D721Med (cell line): ENCODE results near the gene SMIM5.

ENCODE experiments used
- DNase-seq: peaks from one replicate; pipeline ENCODE4 v3.0.0; 2011; ENCODE audit warnings: low spot score; ENCODE audit not compliant: insufficient read length
- FAIRE-seq: peaks from 2 replicates; lab custom pipeline; 2011; peaks lifted over from hg19 to GRCh38; lab: Jason Lieb, UNC
- CTCF ChIP-seq: IDR thresholded peaks from 2 replicates; pipeline ENCODE4 v1.5.1; 2012; ENCODE audit warnings: mild to moderate bottlenecking, control low read depth; ENCODE audit not compliant: insufficient read depth; ENCODE audit errors: missing control alignments

SMIM5 gene

GRCh38 chr17:75626496-75627038 lies 6.7 kb upstream of the SMIM5 start:
- TF ChIP-seq CTCF, result no peak
- no peak for FAIRE-seq

DNA sequence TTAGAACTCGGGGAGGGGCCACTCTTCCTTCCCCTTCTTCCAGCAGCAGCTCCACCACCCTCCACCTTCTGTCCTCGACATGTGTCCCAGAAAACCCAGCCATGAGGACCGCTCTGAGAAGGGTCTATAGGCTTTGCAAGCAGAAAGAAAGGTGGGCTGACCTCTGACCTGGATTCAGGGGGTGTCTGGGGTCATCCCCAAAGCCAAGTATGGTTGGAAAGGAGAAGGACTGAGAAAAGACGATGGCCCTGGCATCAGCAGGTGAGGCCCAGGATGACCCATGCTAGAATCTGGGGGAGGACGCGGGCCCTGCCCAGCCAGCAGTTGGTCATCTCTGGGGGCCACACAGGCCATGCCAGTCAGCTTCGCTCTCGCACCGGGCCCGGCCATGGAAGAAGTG lies 6.1 kb upstream of the SMIM5 start:
- no peak for DNase-seq
- no peak for FAIRE-seq
- no peak for TF ChIP-seq CTCF

More at GRCh38 chr17:75626496-75627038, 6.7 kb upstream of the SMIM5 start:
- no peak for DNase-seq

- no peak for DNase-seq
- no peak for FAIRE-seq
- TF ChIP-seq CTCF, result no peak
These were observed 4.8 kb upstream of the SMIM5 start for GRCh38 chr17:75628425-75628824.

DNA sequence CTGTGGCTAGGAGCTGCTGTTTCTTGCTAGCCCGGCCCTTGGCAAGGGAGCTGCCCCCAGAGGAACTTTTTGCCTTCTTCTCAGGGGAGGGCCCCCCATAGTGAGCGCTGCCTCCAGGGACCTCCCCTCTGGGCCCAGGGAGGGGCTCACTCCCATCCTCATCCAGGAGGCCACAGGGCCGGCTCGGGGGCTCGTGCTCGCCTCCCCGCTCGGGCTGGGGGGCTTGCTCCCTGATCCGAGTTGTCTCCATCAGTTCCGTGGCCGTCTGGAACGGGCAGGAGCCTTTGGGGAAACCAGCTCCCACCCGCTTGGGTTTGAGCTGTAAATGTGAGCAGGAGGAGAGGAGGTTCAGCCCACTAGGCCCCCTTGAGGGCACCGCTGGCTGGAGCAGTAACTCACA lies 4.1 kb upstream of the SMIM5 start:
- DNase-seq (no peak), FAIRE-seq (no peak)
- no peak for TF ChIP-seq CTCF

- DNase-seq (no peak), FAIRE-seq (no peak)
- no peak for TF ChIP-seq CTCF
These were observed 2.9 kb upstream of the SMIM5 start for GRCh38 chr17:75630071-75630917.

- FAIRE-seq (no peak), DNase-seq (no peak)
- TF ChIP-seq CTCF, result no peak
These were observed 1.9 kb upstream of the SMIM5 start for GRCh38 chr17:75631353-75631752.

DNA sequence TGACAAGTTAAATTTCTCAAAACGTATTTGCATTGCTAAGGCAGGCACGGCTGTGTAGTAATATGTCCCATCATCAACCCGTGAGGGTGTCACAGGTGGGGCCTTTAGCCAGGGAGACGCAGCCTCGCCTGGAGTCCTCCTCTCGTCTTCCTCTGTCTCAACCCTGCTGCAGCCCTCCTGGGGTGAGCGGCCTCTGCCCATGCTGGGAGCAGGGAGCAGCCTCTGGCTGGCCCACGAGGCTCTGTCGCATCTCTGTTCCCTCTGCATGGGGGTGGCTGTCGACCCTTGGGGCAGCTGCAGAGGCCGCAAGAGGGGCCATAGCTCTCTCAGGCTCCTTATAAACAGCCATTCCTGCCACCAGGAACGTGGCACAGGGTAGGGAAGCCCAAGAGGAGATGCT lies 806 bp upstream of the SMIM5 start:
- FAIRE-seq (no peak), DNase-seq (no peak)
- no peak for TF ChIP-seq CTCF
